Measurements from ENCODE around the gene CHST5. TPM values are rescaled to one million over a fixed set of nuclear protein-coding genes. Genes with fewer than 3 reads are reported as not detected.

The CHST5 gene
- total and polyA plus RNA-seq, 2 of the 8 experiments (the other 6 are each of a cell fraction or from before 2014, with no cell fraction given), result 0.13 to 0.23 TPM

GRCh38 chr16:75495076-75495674 lies 40.7 kb downstream of the CHST5 start, which contains the start of gene CHST6:
Gene CHST6 (minus strand): TSS chr16:75495441. CDS start chr16:75479828, 15,613 bp downstream.
- Histone ChIP-seq H3K23me2 (ENCODE audit: low read depth, low read length) (peaks cover 6% of the 10 kb centered on the region; the same call in 1 of the 2 replicates), H3K23ac (ENCODE audit: insufficient read length) (no peak within 1 kb of the TSS), H2BK15ac (ENCODE audit: low read length) (no peak within 1 kb of the TSS), H3K36me3 (ENCODE audit: control insufficient read depth in 2 of 4, insufficient read depth in 4 of 4, low read length in 3 of 4) (no peaks in the 10 kb centered on the region), H3K9me3 (ENCODE audit: insufficient read depth in 2 of 2, low read depth in 1 of 2, low read length in 1 of 2) (no peaks in the 10 kb centered on the region), H4K8ac (ENCODE audit: extremely low read depth, insufficient read depth, low read length) (peak within 1 kb of the TSS; percentile 90), H2BK12ac (ENCODE audit: low read depth, low read length) (peak within 1 kb of the TSS; percentile 84), H2BK120ac (replicated peaks; ENCODE audit: low read depth, low read length) (no peak within 1 kb of the TSS), H4K91ac (replicated peaks; ENCODE audit: insufficient read length, low read length) (peak within 1 kb of the TSS; percentile 56), H2AFZ (ENCODE audit: low read length) (peak within 1 kb of the TSS; percentile 55), H3K4me1 (replicated peaks in 1 of 4; ENCODE audit: control insufficient read depth in 3 of 4, insufficient read depth in 4 of 4, low read length in 3 of 4) (peaks cover 0 to 6% (median under 1%) of the 10 kb centered on the region in 4 experiments; a peak in 3 of 7 replicates), H3K4me2 (ENCODE audit: insufficient read depth in 1 of 2, low read depth in 2 of 2, low read length in 2 of 2) (peak within 1 kb of the TSS; percentile 72 to 84), H3K4me3 (ENCODE audit: extremely low read depth in 1 of 4, insufficient read depth in 2 of 4, low read depth in 3 of 4, low read length in 4 of 4) (peak within 1 kb of the TSS; percentile 66 to 87 (median 78)), H3K4ac (replicated peaks; ENCODE audit: insufficient read length, low read depth, low read length) (peak within 1 kb of the TSS; percentile 91), H3K27me3 (replicated peaks in 1 of 4; ENCODE audit: control insufficient read depth in 3 of 4, extremely low read depth in 1 of 4, insufficient read depth in 3 of 4, low read length in 3 of 4) (0 out of 7 replicates have a peak, but pooled peaks cover 0 to 2% (median 0%) of the 10 kb centered on the region in 4 experiments), H3K79me1 (ENCODE audit: low read depth, low read length) (peaks cover 3% of the 10 kb centered on the region; the same call in 1 of the 2 replicates), H2BK20ac (ENCODE audit: low read length) (no peak within 1 kb of the TSS), H4K5ac (ENCODE audit: insufficient read length, low read depth, low read length) (peak within 1 kb of the TSS; percentile 35), H3K56ac (replicated peaks; ENCODE audit: insufficient read length, low read depth, low read length) (peak within 1 kb of the TSS; percentile 26), H2AK5ac (ENCODE audit: low read depth, low read length) (no peak within 1 kb of the TSS), H3K18ac (ENCODE audit: extremely low read depth, low read length) (peak within 1 kb of the TSS; percentile 88), H3K9ac (replicated peaks in 1 of 4; ENCODE audit: extremely low read depth in 1 of 4, low read depth in 3 of 4, low read length in 3 of 4) (peak within 1 kb of the TSS; percentile 70 to 80 (median 72)), H3K79me2 (ENCODE audit: control insufficient read depth in 1 of 2, insufficient read depth in 2 of 2, low read length in 2 of 2) (peaks cover 0 to 3% of the 10 kb centered on the region in 2 experiments; a peak in 1 of 4 replicates), H4K20me1 (replicated peaks in 1 of 2; ENCODE audit: control insufficient read depth in 1 of 2, insufficient read depth in 2 of 2, low read length in 2 of 2) (peaks cover 0 to 5% of the 10 kb centered on the region in 2 experiments), H2BK5ac (ENCODE audit: low read depth, low read length) (no peak within 1 kb of the TSS), H3K27ac (ENCODE audit: low read depth, low read length) (peak within 1 kb of the TSS; percentile 25; the same call in 1 of the 2 replicates), H3K14ac (ENCODE audit: insufficient read length) (no peak within 1 kb of the TSS)
- FAIRE-seq (no peak), DNase-seq (ENCODE audit: low read depth in 1 of 2, low spot score in 2 of 2) (peak in 1 of 2 experiments; percentile 91)
- 2% methylated on average over 40 of the region's 43 CpGs; no CpG with 5 or more reads in 1 of the 2 experiments for WGBS, 2 experiments (ENCODE audit: extremely low coverage in 1 of 2, insufficient coverage in 1 of 2, insufficient read length in 1 of 2, insufficient replicate concordance in 2 of 2, low coverage in 1 of 2, low lambda C conversion rate in 2 of 2, missing lambda C conversion rate in 1 of 2)
- ChIA-PET POLR2A (ENCODE audit: partially characterized antibody) (interaction anchor here (0.6 to 3.8 kb wide), 27 partner anchors 8 to 1219 kb away, joined by 3 to 73 read pairs (median 4); partner anchors contain the start of genes CFDP1, TMEM170A and TMEM231), CTCF (ENCODE audit: partially characterized antibody) (interaction anchor here (0.8 to 5.6 kb wide), 10 partner anchors 8 to 74 kb away, joined by 3 to 56 read pairs (median 4); partner anchors contain the start of gene TMEM170A)
- TF ChIP-seq POLR2AphosphoS5 (IDR thresholded peaks at IDR 0.05; ENCODE audit: low read depth, low read length) (peak; percentile 80; the same call in 1 of the 2 replicates), RAD21 (IDR thresholded peaks at IDR 0.05 in 1 of 2, conservative IDR thresholded peaks at IDR 0.05 in 1 of 2; ENCODE audit: low read depth in 2 of 2, low read length in 2 of 2) (no peak; a peak in 1 of 4 replicates), TBP (IDR thresholded peaks at IDR 0.05; ENCODE audit: low read depth, low read length) (peak; percentile 67; the same call in 1 of the 2 replicates), HDAC2 (IDR thresholded peaks at IDR 0.05; ENCODE audit: borderline replicate concordance in 1 of 2, low read depth in 2 of 2, low read length in 2 of 2) (peak in 1 of 2 experiments; percentile 80; a peak in 1 of 4 replicates), RBBP5 (IDR thresholded peaks at IDR 0.05; ENCODE audit: borderline replicate concordance, low read depth, low read length) (peak; percentile 80; the same call in 1 of the 2 replicates), TAF1 (IDR thresholded peaks at IDR 0.05; ENCODE audit: low read depth, low read length) (peak; percentile 83; the same call in 1 of the 2 replicates), SIRT6 (IDR thresholded peaks at IDR 0.05; ENCODE audit: low read length) (no peak), CHD1 (IDR thresholded peaks at IDR 0.05; ENCODE audit: low read depth, low read length) (no peak), RNF2 (IDR thresholded peaks at IDR 0.05; ENCODE audit: borderline replicate concordance, low read depth, low read length, missing control alignments, poor library complexity, severe bottlenecking) (no peak), CREB1 (IDR thresholded peaks at IDR 0.05) (0 out of 2 replicates have a peak, but pooled peaks have one; percentile 14), GABPA (IDR thresholded peaks at IDR 0.05; ENCODE audit: borderline replicate concordance, insufficient read depth, low read length) (no peak)

Measured in H1 (cell line).